ENCODE measurements around the gene MYH7B.

MYH7B gene

DNA sequence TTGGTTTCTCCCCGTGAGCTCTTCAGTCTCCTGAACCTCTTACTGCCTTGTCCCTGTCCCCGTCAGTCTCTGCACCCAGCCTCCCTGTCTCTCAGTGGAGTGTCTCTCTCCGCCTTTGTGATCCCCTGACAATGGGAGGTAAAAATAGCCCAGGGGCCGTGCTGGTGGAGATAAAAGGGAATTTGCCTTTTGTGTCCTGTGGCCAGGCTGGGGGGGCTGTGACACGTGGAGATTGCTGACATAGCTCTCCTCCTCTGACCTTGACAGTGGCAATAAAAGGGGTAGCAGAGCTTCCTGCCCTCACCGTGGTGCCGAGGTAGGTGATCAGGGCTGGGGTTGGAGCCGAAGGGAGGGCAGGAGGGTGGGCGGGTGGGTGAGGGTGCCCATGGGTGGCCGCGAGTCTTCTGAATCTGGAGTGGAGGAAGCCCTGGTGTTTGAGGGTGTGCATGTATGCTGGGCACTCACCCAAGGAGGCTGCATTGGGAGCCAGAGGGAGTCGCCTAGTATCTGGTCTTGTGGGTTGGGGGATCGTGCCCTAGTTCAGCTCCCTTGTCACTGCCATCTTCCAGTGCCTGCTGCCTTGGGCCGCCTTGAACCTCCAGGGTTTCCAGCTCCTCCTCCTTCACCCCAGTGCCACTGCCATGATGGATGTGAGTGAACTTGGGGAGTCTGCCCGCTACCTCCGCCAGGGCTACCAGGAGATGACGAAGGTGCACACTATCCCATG lies 21.9 kb downstream of the MYH7B start:
- no peak for DNase-seq (ENCODE audit: low read depth)

- DNase-seq (ENCODE audit: low read depth), result no peak
These were observed 22.6 kb downstream of the MYH7B start for GRCh38 chr20:34978092-34978744.

- no peak for DNase-seq (ENCODE audit: low read depth)
These were observed 23.9 kb downstream of the MYH7B start for GRCh38 chr20:34979366-34980153.

DNA sequence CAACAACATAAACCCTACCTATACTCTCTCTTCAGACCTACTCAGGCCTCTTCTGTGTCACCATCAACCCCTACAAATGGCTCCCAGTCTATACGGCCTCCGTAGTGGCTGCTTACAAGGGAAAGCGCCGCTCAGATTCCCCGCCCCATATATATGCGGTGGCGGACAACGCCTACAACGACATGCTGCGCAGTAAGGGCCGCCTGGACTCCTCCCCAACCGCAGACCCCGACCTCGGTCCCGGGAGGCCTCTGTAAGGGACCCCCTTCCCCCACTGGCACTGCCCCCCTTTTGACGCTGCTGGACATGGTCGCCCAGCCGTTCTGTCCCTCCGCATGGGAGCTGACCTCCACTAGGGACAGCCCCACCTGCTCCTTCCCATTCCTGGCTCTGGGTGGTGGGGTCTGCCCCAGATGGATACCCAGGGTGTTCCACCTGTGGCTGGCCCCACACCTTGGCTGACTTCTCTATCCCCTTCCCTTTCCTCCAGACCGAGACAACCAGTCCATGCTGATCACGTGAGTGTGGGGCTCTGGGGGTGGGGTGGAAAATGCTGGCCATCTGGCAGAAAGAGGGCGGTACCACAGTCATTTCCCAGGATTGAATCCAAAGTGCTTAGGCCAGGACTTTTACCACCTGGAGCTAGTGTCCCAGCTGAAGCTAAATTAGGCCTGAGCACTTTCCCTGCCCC lies 25.0 kb downstream of the MYH7B start:
- no peak for DNase-seq (ENCODE audit: low read depth)

DNA sequence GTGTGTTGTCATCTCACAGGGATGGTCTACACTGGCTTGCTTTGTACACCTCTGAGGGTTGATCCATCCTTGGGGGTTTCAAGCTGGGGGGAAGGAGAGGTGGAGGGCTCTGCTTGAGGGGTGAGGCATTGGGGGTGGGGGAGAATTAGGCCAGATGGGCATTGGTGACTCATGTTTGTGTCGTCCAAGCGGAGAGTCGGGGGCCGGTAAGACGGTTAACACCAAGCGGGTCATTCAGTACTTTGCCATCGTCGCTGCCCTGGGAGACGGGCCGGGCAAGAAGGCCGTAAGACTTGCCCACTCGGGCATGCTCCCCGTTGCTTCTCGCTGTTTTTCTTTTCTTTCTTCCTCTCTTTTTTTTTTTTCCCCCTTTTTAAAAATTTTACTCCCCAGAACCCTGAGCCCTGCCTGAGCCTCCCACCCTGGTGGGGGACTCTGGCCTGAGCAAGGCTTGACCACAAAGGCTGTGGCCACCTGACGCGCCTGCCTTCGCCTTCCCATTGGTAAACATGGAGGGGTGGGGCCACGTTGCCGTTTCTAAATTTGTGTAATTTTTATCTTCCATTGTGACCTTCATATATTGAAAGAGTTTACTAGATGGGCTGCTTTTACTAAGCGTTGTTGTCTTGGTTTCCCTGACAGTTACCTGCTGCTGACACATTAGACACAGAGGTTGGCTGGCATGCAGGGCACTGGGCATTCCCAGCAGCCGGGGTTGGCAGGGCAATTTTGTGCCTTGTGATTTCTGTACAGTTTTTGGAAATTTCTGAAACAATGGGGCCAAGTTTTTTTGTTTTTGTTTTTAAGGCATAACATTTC lies 26.8 kb downstream of the MYH7B start:
- DNase-seq (ENCODE audit: low read depth), result no peak

DNA sequence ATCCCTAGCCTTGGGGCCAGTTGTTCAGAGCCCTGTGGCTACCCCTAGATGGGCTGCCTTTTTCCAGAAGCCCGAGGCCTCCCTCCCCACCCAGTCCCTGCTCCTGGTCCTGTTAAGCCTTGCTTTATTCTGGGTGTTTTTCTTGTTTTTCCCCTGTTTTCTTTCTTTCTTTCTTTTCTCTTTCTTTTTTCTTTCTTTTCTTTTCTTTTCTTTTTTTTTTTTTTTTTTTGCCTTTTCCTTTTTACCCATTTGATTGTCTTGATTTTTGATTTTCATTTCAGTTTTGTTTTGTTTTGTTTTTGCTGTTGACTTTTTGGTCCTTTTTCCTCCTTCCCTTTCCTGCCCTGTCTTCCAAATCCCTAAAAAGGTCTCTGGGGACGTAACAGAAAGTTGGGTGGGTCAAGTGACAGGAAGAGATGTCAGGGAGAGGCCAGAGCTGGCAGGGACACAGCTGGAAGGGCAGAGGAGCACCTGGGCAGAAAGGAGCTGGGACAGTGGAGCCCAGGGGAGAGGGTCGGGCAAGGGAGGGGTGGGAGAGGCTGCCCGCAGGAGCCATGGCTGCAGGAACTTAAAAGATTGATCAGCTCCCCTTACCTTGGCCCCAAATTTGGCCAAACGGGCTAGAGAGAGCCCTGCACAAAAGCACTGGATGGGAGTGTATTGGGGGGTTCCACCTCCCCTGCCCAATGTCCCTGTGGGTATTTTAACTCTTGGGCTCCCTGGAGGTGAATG lies 27.6 kb downstream of the MYH7B start:
- DNase-seq (ENCODE audit: low read depth), result no peak

GRCh38 chr20:34983995-34984735 lies 28.5 kb downstream of the MYH7B start:
- no peak for DNase-seq (ENCODE audit: low read depth)

GRCh38 chr20:34984756-34985261 lies 29.1 kb downstream of the MYH7B start:
- DNase-seq (ENCODE audit: low read depth), result no peak

- no peak for DNase-seq (ENCODE audit: low read depth)
These were observed 30.0 kb downstream of the MYH7B start for GRCh38 chr20:34985461-34986310.

DNA sequence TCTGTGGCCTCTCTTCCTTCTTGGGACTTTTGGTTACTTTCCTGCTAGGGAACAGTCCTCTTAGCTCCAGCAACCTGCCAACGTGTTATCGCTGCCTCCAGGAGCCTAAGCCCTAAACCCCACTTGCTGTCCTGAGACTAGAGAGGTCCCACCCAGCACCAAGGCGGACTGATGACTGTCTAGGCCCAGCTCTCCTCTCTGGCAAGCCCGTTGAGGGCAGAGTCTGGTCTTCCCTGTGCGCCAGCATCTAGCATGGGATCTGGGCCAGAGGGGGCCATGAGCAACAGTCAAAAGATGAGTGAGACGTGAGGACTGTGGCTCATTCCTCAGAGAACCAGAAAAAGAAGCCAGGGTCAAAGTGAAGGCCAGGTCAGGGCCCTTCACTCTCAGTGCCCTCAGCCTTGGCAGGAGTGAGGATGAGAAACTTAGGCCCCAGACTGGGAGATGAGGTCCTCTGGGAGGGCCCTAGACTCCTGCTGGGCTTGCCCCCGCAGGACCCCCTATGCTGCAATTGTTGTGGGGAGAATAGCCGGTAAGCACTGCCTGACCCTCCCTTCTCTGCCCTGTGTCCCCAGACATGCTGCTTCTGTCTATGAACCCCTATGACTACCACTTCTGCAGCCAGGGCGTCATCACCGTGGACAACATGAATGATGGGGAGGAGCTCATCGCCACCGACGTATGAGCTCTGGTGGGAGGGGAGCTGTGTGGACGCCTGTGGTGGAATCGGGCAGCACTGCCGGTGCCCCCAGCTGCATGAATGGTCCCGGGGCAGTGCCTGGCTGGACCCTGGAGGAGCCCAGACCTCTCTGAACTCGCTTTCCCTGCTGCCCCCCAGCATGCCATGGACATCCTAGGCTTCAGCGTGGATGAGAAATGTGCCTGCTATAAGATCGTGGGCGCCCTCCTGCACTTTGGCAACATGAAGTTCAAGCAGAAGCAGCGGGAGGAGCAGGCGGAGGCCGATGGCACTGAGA lies 30.9 kb downstream of the MYH7B start:
- no peak for DNase-seq (ENCODE audit: low read depth)

GRCh38 chr20:34987288-34988190 lies 31.9 kb downstream of the MYH7B start:
- DNase-seq (ENCODE audit: low read depth), result no peak

GRCh38 chr20:34988191-34988540 lies 32.5 kb downstream of the MYH7B start:
- DNase-seq (ENCODE audit: low read depth), result no peak

GRCh38 chr20:34989118-34989517 lies 33.5 kb downstream of the MYH7B start:
- DNase-seq (ENCODE audit: low read depth), result no peak

GRCh38 chr20:34989670-34990069 lies 34.0 kb downstream of the MYH7B start:
- no peak for DNase-seq (ENCODE audit: low read depth)

DNA sequence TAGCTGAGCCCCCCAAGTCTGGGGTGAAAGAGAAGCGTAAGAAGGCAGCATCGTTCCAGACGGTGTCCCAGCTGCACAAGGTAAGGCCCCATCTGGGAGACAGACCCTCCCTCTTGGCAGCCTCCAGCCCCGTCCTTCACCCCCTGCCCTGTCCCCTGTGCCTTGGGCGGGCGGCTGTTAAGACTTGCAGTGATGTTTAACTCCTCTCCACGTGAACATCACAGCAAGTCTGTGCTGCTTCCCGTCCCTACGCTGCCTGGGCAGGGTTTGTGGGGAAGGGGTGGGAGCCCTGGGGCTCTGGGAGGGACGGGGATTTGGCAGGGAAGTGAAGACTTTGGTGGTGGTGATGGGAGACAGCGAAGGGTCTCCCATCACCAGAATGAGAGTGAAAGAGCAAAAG lies 34.6 kb downstream of the MYH7B start:
- no peak for DNase-seq (ENCODE audit: low read depth)

DNA sequence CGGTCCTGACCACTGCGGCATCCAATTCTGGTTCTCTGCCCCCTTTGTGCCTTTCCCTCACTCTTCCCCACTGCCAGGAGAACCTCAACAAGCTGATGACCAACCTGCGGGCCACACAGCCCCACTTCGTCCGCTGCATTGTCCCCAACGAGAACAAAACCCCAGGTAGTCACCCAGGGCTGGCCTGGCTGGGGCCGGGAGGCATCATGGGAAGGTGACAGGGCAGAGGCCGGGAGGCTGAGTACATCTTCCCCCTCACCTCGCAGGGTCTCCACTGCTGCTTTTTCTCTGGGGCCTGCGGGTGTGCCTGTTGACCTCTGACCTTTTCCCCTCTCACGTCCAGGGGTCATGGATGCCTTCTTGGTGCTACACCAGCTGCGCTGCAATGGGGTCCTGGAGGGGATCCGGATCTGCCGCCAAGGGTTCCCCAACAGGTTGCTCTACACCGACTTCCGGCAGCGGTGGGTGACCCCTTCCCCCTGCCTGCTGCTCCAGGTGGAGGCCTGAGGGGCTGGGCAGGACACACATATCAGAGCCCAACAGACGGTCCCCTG lies 35.1 kb downstream of the MYH7B start:
- DNase-seq (ENCODE audit: low read depth), result no peak

Data from non-pigmented ciliary epithelial cell (primary cell).